ENCODE results near the gene PLEKHH1. TPM values are rescaled to one million over a fixed set of nuclear protein-coding genes. Genes with fewer than 3 reads are reported as not detected.

Gene PLEKHH1
- total RNA-seq, 1 experiment from 2014 or later: 6.7 TPM

- ChIA-PET CTCF (no interaction called here), POLR2A (no interaction called here)
- Histone ChIP-seq H3K36me3 (ENCODE audit: control insufficient read depth, insufficient read depth, low read length) (no peaks in the 10 kb centered on the region), H3K9me3 (ENCODE audit: control insufficient read depth, insufficient read depth, low read depth, low read length) (no peaks in the 10 kb centered on the region), H3K27me3 (ENCODE audit: control insufficient read depth, insufficient read depth, low read length) (no peaks in the 10 kb centered on the region), H3K27ac (ENCODE audit: low read length) (no peak overlapping the region), H3K4me3 (ENCODE audit: low read depth in 2 of 2, low read length in 2 of 2) (no peak overlapping the region), H3K4me1 (ENCODE audit: control insufficient read depth, insufficient read depth, low read length) (no peaks in the 10 kb centered on the region)
- intact Hi-C loops (cut with micrococcal nuclease; ENCODE audit: unreplicated experiment): no loop called here
- BruUV-seq (replicated peaks): no TSS peak
- DNase-seq (ENCODE audit: low read depth, low spot score) (no peak), ATAC-seq (no peak)
- in situ Hi-C loops (cut with HindIII; ENCODE audit: low pct_unique_long_range_greater_than_20kb, low sequenced_read_pairs): no loop called here
- TF ChIP-seq POLR2AphosphoS5 (IDR thresholded peaks at IDR 0.05; ENCODE audit: low read depth, low read length): no peak
- TF ChIP-seq TCF7L2 (IDR thresholded peaks at IDR 0.05; ENCODE audit: low read depth, low read length): no peak
- TF ChIP-seq REST (IDR thresholded peaks at IDR 0.05; ENCODE audit: insufficient read depth in 1 of 2, low read depth in 2 of 2, low read length in 1 of 2): no peak
- TF ChIP-seq, protein P1, sequence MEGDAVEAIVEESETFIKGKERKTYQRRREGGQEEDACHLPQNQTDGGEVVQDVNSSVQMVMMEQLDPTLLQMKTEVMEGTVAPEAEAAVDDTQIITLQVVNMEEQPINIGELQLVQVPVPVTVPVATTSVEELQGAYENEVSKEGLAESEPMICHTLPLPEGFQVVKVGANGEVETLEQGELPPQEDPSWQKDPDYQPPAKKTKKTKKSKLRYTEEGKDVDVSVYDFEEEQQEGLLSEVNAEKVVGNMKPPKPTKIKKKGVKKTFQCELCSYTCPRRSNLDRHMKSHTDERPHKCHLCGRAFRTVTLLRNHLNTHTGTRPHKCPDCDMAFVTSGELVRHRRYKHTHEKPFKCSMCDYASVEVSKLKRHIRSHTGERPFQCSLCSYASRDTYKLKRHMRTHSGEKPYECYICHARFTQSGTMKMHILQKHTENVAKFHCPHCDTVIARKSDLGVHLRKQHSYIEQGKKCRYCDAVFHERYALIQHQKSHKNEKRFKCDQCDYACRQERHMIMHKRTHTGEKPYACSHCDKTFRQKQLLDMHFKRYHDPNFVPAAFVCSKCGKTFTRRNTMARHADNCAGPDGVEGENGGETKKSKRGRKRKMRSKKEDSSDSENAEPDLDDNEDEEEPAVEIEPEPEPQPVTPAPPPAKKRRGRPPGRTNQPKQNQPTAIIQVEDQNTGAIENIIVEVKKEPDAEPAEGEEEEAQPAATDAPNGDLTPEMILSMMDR (IDR thresholded peaks at IDR 0.05): no peak
- no peak for TF ChIP-seq SIN3A (IDR thresholded peaks at IDR 0.05; ENCODE audit: borderline replicate concordance, insufficient read depth, low read depth, low read length)
These were observed 21.3 kb downstream of the PLEKHH1 start for GRCh38 chr14:67554341-67554740.

- Histone ChIP-seq H3K4me1 (ENCODE audit: control insufficient read depth, insufficient read depth, low read length) (no peaks in the 10 kb centered on the region), H3K36me3 (ENCODE audit: control insufficient read depth, insufficient read depth, low read length) (no peaks in the 10 kb centered on the region), H3K9me3 (ENCODE audit: control insufficient read depth, insufficient read depth, low read depth, low read length) (no peaks in the 10 kb centered on the region), H3K27ac (ENCODE audit: low read length) (no peak overlapping the region), H3K4me3 (ENCODE audit: low read depth in 2 of 2, low read length in 2 of 2) (no peak overlapping the region), H3K27me3 (ENCODE audit: control insufficient read depth, insufficient read depth, low read length) (no peaks in the 10 kb centered on the region)
- ChIA-PET CTCF (no interaction called here), POLR2A (no interaction called here)
- no TSS peak for BruUV-seq (replicated peaks)
- in situ Hi-C loops (cut with HindIII; ENCODE audit: low pct_unique_long_range_greater_than_20kb, low sequenced_read_pairs) (no loop called here), intact Hi-C loops (cut with micrococcal nuclease; ENCODE audit: unreplicated experiment) (no loop called here)
- TF ChIP-seq TCF7L2 (IDR thresholded peaks at IDR 0.05; ENCODE audit: low read depth, low read length) (no peak), SIN3A (IDR thresholded peaks at IDR 0.05; ENCODE audit: borderline replicate concordance, insufficient read depth, low read depth, low read length) (no peak), REST (IDR thresholded peaks at IDR 0.05; ENCODE audit: insufficient read depth in 1 of 2, low read depth in 2 of 2, low read length in 1 of 2) (no peak), POLR2AphosphoS5 (IDR thresholded peaks at IDR 0.05; ENCODE audit: low read depth, low read length) (no peak)
- TF ChIP-seq, protein P1 (IDR thresholded peaks at IDR 0.05): no peak
- DNase-seq (ENCODE audit: low read depth, low spot score): no peak
- ATAC-seq: no peak
These were observed 22.5 kb downstream of the PLEKHH1 start for GRCh38 chr14:67555518-67556090.

All from Panc1 (cell line).